ENCODE data around the gene DACT1.

GRCh38 chr14:58605465-58605864 is 32.3 kb upstream of the DACT1 start:
- TF ChIP-seq RCOR1 (IDR thresholded peaks at IDR 0.05; ENCODE audit: low read length) (no peak), PBX3 (IDR thresholded peaks at IDR 0.05) (no peak), CHD2 (IDR thresholded peaks at IDR 0.05; ENCODE audit: low read length, partially characterized antibody) (no peak), RFX5 (IDR thresholded peaks at IDR 0.05; ENCODE audit: low read length) (no peak), CTCF (IDR thresholded peaks at IDR 0.05) (no peak), USF2 (IDR thresholded peaks at IDR 0.05; ENCODE audit: borderline replicate concordance, low read depth, low read length) (no peak)

Measured in SK-N-SH (cell line).